Central memory CD4-positive, alpha-beta T cell (primary cell): ENCODE measurements around the gene PTCD3.

Experiments used
- DNase-seq: peaks from one replicate; pipeline ENCODE4 v3.0.0; 2022

Gene PTCD3

GRCh38 chr2:86082756-86083155 lies 23.3 kb upstream of the PTCD3 start:
- no peak for DNase-seq

- DNase-seq: no peak
Observed at GRCh38 chr2:86087936-86088850, 17.8 kb upstream of the PTCD3 start.

- DNase-seq: no peak
Observed at GRCh38 chr2:86094229-86094628, 11.8 kb upstream of the PTCD3 start.

- DNase-seq: no peak
Observed at GRCh38 chr2:86097114-86097896, 8.7 kb upstream of the PTCD3 start.

GRCh38 chr2:86097913-86098312 lies 8.1 kb upstream of the PTCD3 start:
- no peak for DNase-seq

GRCh38 chr2:86102157-86102556 lies 3.9 kb upstream of the PTCD3 start:
- no peak for DNase-seq

- DNase-seq: peak; percentile 88
Observed at GRCh38 chr2:86105252-86105968, 625 bp upstream of the PTCD3 start, which contains the start of gene POLR1A. POLR1A (minus strand) TSS chr2:86105886; CDS start chr2:86105776, 110 bp downstream.

GRCh38 chr2:86107031-86107430 lies 996 bp downstream of the PTCD3 start:
- no peak for DNase-seq

GRCh38 chr2:86118130-86118529 lies 12.1 kb downstream of the PTCD3 start:
- DNase-seq: no peak

- DNase-seq: no peak
Observed at GRCh38 chr2:86123328-86123925, 17.4 kb downstream of the PTCD3 start.

GRCh38 chr2:86124683-86125082 lies 18.6 kb downstream of the PTCD3 start:
- no peak for DNase-seq

GRCh38 chr2:86134709-86135108 lies 28.7 kb downstream of the PTCD3 start:
- no peak for DNase-seq

- no peak for DNase-seq
Observed at GRCh38 chr2:86135653-86136052, 29.6 kb downstream of the PTCD3 start.

GRCh38 chr2:86136141-86136540 lies 30.1 kb downstream of the PTCD3 start:
- no peak for DNase-seq

- DNase-seq: no peak
Observed at GRCh38 chr2:86138736-86139625, 32.9 kb downstream of the PTCD3 start.

- peak; percentile 12 for DNase-seq
Observed at GRCh38 chr2:86139981-86140380, 33.9 kb downstream of the PTCD3 start.

- no peak for DNase-seq
Observed at GRCh38 chr2:86140969-86141392, 34.9 kb downstream of the PTCD3 start.

GRCh38 chr2:86142436-86143257 lies 36.6 kb downstream of the PTCD3 start:
- DNase-seq: no peak

GRCh38 chr2:86143307-86143706 lies 37.3 kb downstream of the PTCD3 start:
- DNase-seq: no peak

- no peak for DNase-seq
Observed at GRCh38 chr2:86143926-86144685, 38.1 kb downstream of the PTCD3 start.
